HepG2 (cell line): ENCODE data around the gene ALK. TPM values are rescaled to one million over a fixed set of nuclear protein-coding genes. Genes with fewer than 3 reads are reported as not detected.

Experiments
- ATAC-seq: fragments of 200-7000 bp; cut with Tn5 transposase; 3 replicates; pipeline ENCODE4 v1.9.1; 2020; ENCODE audit warnings: mild to moderate bottlenecking, moderate library complexity
- BruUV-seq: library from RNA; stranded (reverse); fragments of 400-500 nt; replicated peaks from 2 replicates; lab custom pipeline; 2021; lab: Mats Ljungman, UMichigan
- CTCF ChIA-PET: fragments of 300-600 bp; formaldehyde crosslinking; extraction: SDS; loops from one replicate; lab custom pipeline; 2021; ENCODE audit warnings: low total read pairs, inconsistent platforms, low intra/inter-chr PET ratio; lab: Yijun Ruan, JAX
- POLR2A ChIA-PET: fragments of 350-600 bp; sonication (Branson Sonifier 250); formaldehyde crosslinking; loops from one replicate; lab custom pipeline; 2020; ENCODE audit warnings: antibody characterized with exemption, inconsistent platforms; lab: Yijun Ruan, JAX
- DNase-seq: peaks from one replicate; pipeline ENCODE4 v3.0.0-alpha.2; 2015; ENCODE audit warnings: low spot score
- FAIRE-seq: peaks from 3 replicates; lab custom pipeline; 2011; peaks lifted over from hg19 to GRCh38; lab: Jason Lieb, UNC
- H2AFZ ChIP-seq: one replicate; pipeline ENCODE4 v1.6.1; 2011; ENCODE audit warnings: low read length, inconsistent platforms
- H3K27ac ChIP-seq: fragments of 300-600 bp; 3 replicates; pipeline ENCODE4 v1.8.0; 2011; ENCODE audit warnings: mixed run types, mild to moderate bottlenecking, mixed read lengths, low read length, inconsistent platforms; ENCODE audit not compliant: insufficient read depth; ENCODE audit errors: extremely low read length
- H3K27me3 ChIP-seq, 2 experiments: fragments of 200-600 bp in 1 of 2; 2 replicates in 1 of 2; 3 replicates in 1 of 2; pipeline versions ENCODE4 v1.6.0 to v1.8.0; 2011; ENCODE audit warnings: low read length in 2 of 2, mild to moderate bottlenecking in 2 of 2, moderate library complexity in 2 of 2, inconsistent platforms in 1 of 2; ENCODE audit not compliant: insufficient read depth in 2 of 2, control insufficient read depth in 1 of 2
- H3K36me3 ChIP-seq, 2 experiments: fragments of 200-600 bp in 1 of 2; replicated peaks in 1 of 2; 2 replicates in 1 of 2; 3 replicates in 1 of 2; pipeline versions ENCODE4 v1.5.1 to v1.8.0; 2011; ENCODE audit warnings: low read length in 2 of 2, inconsistent platforms in 1 of 2; ENCODE audit not compliant: insufficient read depth in 2 of 2, control insufficient read depth in 1 of 2
- H3K4me1 ChIP-seq: 2 replicates; pipeline ENCODE4 v1.5.1; 2012; ENCODE audit warnings: low read length, inconsistent platforms; ENCODE audit not compliant: insufficient read depth
- H3K4me2 ChIP-seq: 2 replicates; pipeline ENCODE4 v1.6.0; 2011; ENCODE audit warnings: low read depth, low read length, inconsistent platforms
- H3K4me3 ChIP-seq, 3 experiments: fragments of 200-600 bp in 1 of 3; sonication (generic), shearing (Covaris generic) in 1 of 3; replicated peaks in 1 of 3; 2 replicates each; pipeline ENCODE4 v1.5.1; 2011 to 2016; ENCODE audit warnings: low read length in 3 of 3, inconsistent platforms in 2 of 3, low read depth in 2 of 3, mild to moderate bottlenecking in 2 of 3, control low read depth in 1 of 3, mixed read lengths in 1 of 3; ENCODE audit not compliant: insufficient read depth in 1 of 3
- H3K79me2 ChIP-seq: one replicate; pipeline ENCODE4 v1.6.1; 2011; ENCODE audit warnings: low read length, inconsistent platforms; ENCODE audit not compliant: insufficient read depth
- H3K9ac ChIP-seq: 2 replicates; pipeline ENCODE4 v1.6.0; 2011; ENCODE audit warnings: mild to moderate bottlenecking, low read depth, low read length, inconsistent platforms; ENCODE audit not compliant: insufficient read depth
- H3K9me3 ChIP-seq: 2 replicates; pipeline ENCODE4 v1.5.1; 2012; ENCODE audit warnings: mild to moderate bottlenecking, low read length
- H4K20me1 ChIP-seq: 2 replicates; pipeline ENCODE4 v1.6.0; 2011; ENCODE audit warnings: inconsistent platforms, mild to moderate bottlenecking, low read length, moderate library complexity; ENCODE audit not compliant: insufficient read depth
- ARID2 ChIP-seq: sonication (generic); formaldehyde crosslinking; IDR thresholded peaks from 2 replicates; pipeline ENCODE4 v1.8.1; 2022; ENCODE audit warnings: mild to moderate bottlenecking, missing genetic modification reagents, borderline replicate concordance
- ASH2L ChIP-seq: fragments of 300-600, 200-600 bp; sonication (generic); IDR thresholded peaks from 2 replicates; pipeline ENCODE4 v1.7.0; 2017; ENCODE audit warnings: low read depth, mild to moderate bottlenecking, moderate library complexity, mixed read lengths, low read length; ENCODE audit not compliant: insufficient read length
- E2F2 ChIP-seq: sonication (generic); formaldehyde crosslinking; IDR thresholded peaks from 2 replicates; pipeline ENCODE4 v1.4.0; 2020; ENCODE audit warnings: missing genetic modification reagents, borderline replicate concordance
- ELF3 ChIP-seq: IDR thresholded peaks from 2 replicates; pipeline ENCODE4 v1.6.1; 2016; ENCODE audit warnings: missing genetic modification reagents, missing compliant biosample characterization
- ELF4 ChIP-seq: sonication (generic); formaldehyde crosslinking; IDR thresholded peaks from 2 replicates; pipeline ENCODE4 v1.5.0; 2020; ENCODE audit warnings: missing genetic modification reagents, mild to moderate bottlenecking, moderate library complexity, borderline replicate concordance
- HDAC6 ChIP-seq: fragments of 200-600 bp; sonication (generic); IDR thresholded peaks from 2 replicates; pipeline ENCODE4 v1.7.0; 2017; ENCODE audit warnings: mild to moderate bottlenecking, antibody characterized with exemption, low read length, low read depth
- KLF12 ChIP-seq: sonication (generic); formaldehyde crosslinking; IDR thresholded peaks from 2 replicates; pipeline ENCODE4 v1.4.0; 2020; ENCODE audit warnings: missing genetic modification reagents, borderline replicate concordance
- STAT6 ChIP-seq: sonication (generic); formaldehyde crosslinking; IDR thresholded peaks from 2 replicates; pipeline ENCODE4 v1.4.0; 2020; ENCODE audit warnings: missing genetic modification reagents, mild to moderate bottlenecking, borderline replicate concordance
- ZFY ChIP-seq: sonication (generic); formaldehyde crosslinking; IDR thresholded peaks from 2 replicates; pipeline ENCODE4 v1.4.0; 2020; ENCODE audit warnings: missing genetic modification reagents
- ZKSCAN1 ChIP-seq: fragments of 150-350 bp; IDR thresholded peaks from 2 replicates; pipeline ENCODE4 v1.6.1; 2014; ENCODE audit warnings: low read length
- ZNF12 ChIP-seq: sonication (generic); formaldehyde crosslinking; IDR thresholded peaks from 2 replicates; pipeline ENCODE4 v1.5.0; 2020; ENCODE audit warnings: missing genetic modification reagents
- ZNF362 ChIP-seq: sonication (generic); formaldehyde crosslinking; IDR thresholded peaks from 2 replicates; pipeline ENCODE4 v1.4.0; 2020; ENCODE audit warnings: missing genetic modification reagents, mild to moderate bottlenecking, borderline replicate concordance
- ZNF441 ChIP-seq: sonication (generic); formaldehyde crosslinking; IDR thresholded peaks from 2 replicates; pipeline ENCODE4 v1.7.0; 2021; ENCODE audit warnings: missing genetic modification reagents, borderline replicate concordance
- ZNF446 ChIP-seq: sonication (generic); formaldehyde crosslinking; IDR thresholded peaks from 2 replicates; pipeline ENCODE4 v1.5.0; 2020; ENCODE audit warnings: mild to moderate bottlenecking, missing genetic modification reagents
- ZNF496 ChIP-seq: sonication (generic); formaldehyde crosslinking; IDR thresholded peaks from 2 replicates; pipeline ENCODE4 v1.8.1; 2023; ENCODE audit warnings: mild to moderate bottlenecking, moderate library complexity, missing genetic modification reagents; ENCODE audit not compliant: insufficient replicate concordance
- ZNF501 ChIP-seq: sonication (generic); formaldehyde crosslinking; IDR thresholded peaks from 2 replicates; pipeline ENCODE4 v1.5.1; 2020; ENCODE audit warnings: mild to moderate bottlenecking, moderate library complexity, missing genetic modification reagents
- ZNF768 ChIP-seq: sonication (generic); formaldehyde crosslinking; IDR thresholded peaks from 2 replicates; pipeline ENCODE4 v1.4.0; 2020; ENCODE audit warnings: missing genetic modification reagents
- ZSCAN12 ChIP-seq: sonication (generic); formaldehyde crosslinking; IDR thresholded peaks from 2 replicates; pipeline ENCODE4 v1.9.0; 2021; ENCODE audit warnings: mild to moderate bottlenecking, missing genetic modification reagents
- WGBS: methylation state at CpG from one replicate; pipeline ENCODE4 v1.1.6; 2017; ENCODE audit warnings: low lambda C conversion rate; 5-methylcytosine and 5-hydroxymethylcytosine counted together
- in situ Hi-C: cut with HindIII; loops from 2 replicates; pipeline ENCODE4 v1.10.0; 2017; ENCODE audit warnings: low pct_unique_long_range_greater_than_20kb; ENCODE audit not compliant: extremely low pct_ligation_motif_present
- intact Hi-C: fragments of 100-400 bp; cut with micrococcal nuclease; formaldehyde crosslinking; loops from one replicate; pipeline ENCODE4 v1.10.0; 2022; ENCODE audit not compliant: unreplicated experiment
- polyA plus RNA-seq, 8 experiments: library from polyadenylated mRNA; depleted of rRNA in 3 of 8; stranded (reverse) in 7 of 8; unstranded in 1 of 8; fragments of >200 nt; fragmentation: Illumina TruSeq in 4 of 8; extraction: Trizol in 4 of 8; gene quantifications; 2 replicates each; pipeline versions ENCODE4 v1.2.1 to v1.2.3, GENCODE V29; 2011 to 2016; ENCODE audit warnings: low read depth in 4 of 8, missing spikeins in 1 of 8, mixed read lengths in 1 of 8; ENCODE audit not compliant: insufficient read depth in 1 of 8
- total RNA-seq, 5 experiments: library from RNA; depleted of rRNA; stranded (reverse); fragments of >200 nt; fragmentation: Illumina TruSeq; extraction: Trizol; gene quantifications; 2 replicates each; pipeline ENCODE4 v1.2.3, GENCODE V29; 2016; ENCODE audit warnings: low read depth in 1 of 5

Gene ALK
- total and polyA plus RNA-seq, 2 of the 13 experiments (the other 11 are each of a cell fraction or from before 2014, with no cell fraction given) = not detected

- ChIA-PET POLR2A (no interaction called here), CTCF (no interaction called here)
- Histone ChIP-seq H4K20me1 (no peaks in the 10 kb centered on the region), H3K36me3 (no peaks in the 10 kb centered on the region), H3K9ac (no peak overlapping the region), H2AFZ (no peak overlapping the region), H3K27ac (no peak overlapping the region), H3K4me1 (no peaks in the 10 kb centered on the region), H3K4me2 (no peak overlapping the region), H3K27me3 (peaks cover 0 to 13% of the 10 kb centered on the region in 2 experiments; a peak in 2 of 5 replicates), H3K4me3 (no peak overlapping the region), H3K9me3 (no peaks in the 10 kb centered on the region), H3K79me2 (no peaks in the 10 kb centered on the region)
- BruUV-seq = no TSS peak
- no peak for TF ChIP-seq ELF4
- TF ChIP-seq ZKSCAN1 = no peak
- no peak for TF ChIP-seq KLF12
- TF ChIP-seq ZSCAN12 (CRISPR knock-in tag) = no peak
- no peak for TF ChIP-seq ARID2 (CRISPR knock-in tag)
- no peak for TF ChIP-seq ZNF496 (CRISPR knock-in tag)
- no peak for TF ChIP-seq ZFY (CRISPR knock-in tag)
- no peak for TF ChIP-seq ASH2L
- no peak for TF ChIP-seq ZNF12 (CRISPR knock-in tag)
- TF ChIP-seq STAT6 = no peak
- TF ChIP-seq ZNF768 (CRISPR knock-in tag) = no peak
- TF ChIP-seq ZNF501 (CRISPR knock-in tag) = no peak
- TF ChIP-seq E2F2 (CRISPR knock-in tag) = no peak
- no peak for TF ChIP-seq HDAC6
- no peak for TF ChIP-seq ELF3 (CRISPR knock-in tag)
- TF ChIP-seq ZNF362 (CRISPR knock-in tag) = no peak
- TF ChIP-seq ZNF441 (CRISPR knock-in tag) = no peak
- no peak for TF ChIP-seq ZNF446 (CRISPR knock-in tag)
- DNase-seq (no peak), FAIRE-seq (no peak), ATAC-seq (no peak)
- intact Hi-C loops (no loop called here), in situ Hi-C loops (no loop called here)
- 0% methylated on average over 1 of the region's 1 CpG for WGBS
These were observed 402.6 kb downstream of the ALK start for GRCh38 chr2:29518646-29519337.
